GM21360 (cell line): ENCODE results near the gene ABHD14A.

ENCODE experiments used
- ATAC-seq: cut with Tn5 transposase; IDR thresholded peaks from one replicate; pipeline ENCODE4 v1.9.1; 2021; ENCODE audit warnings: mild to moderate bottlenecking, moderate library complexity; ENCODE audit not compliant: unreplicated experiment

The ABHD14A gene

GRCh38 chr3:52015438-52016228 lies 40.8 kb downstream of the ABHD14A start:
- no peak for ATAC-seq

- ATAC-seq: no peak
Measured at GRCh38 chr3:52017586-52017985, 42.7 kb downstream of the ABHD14A start.

DNA sequence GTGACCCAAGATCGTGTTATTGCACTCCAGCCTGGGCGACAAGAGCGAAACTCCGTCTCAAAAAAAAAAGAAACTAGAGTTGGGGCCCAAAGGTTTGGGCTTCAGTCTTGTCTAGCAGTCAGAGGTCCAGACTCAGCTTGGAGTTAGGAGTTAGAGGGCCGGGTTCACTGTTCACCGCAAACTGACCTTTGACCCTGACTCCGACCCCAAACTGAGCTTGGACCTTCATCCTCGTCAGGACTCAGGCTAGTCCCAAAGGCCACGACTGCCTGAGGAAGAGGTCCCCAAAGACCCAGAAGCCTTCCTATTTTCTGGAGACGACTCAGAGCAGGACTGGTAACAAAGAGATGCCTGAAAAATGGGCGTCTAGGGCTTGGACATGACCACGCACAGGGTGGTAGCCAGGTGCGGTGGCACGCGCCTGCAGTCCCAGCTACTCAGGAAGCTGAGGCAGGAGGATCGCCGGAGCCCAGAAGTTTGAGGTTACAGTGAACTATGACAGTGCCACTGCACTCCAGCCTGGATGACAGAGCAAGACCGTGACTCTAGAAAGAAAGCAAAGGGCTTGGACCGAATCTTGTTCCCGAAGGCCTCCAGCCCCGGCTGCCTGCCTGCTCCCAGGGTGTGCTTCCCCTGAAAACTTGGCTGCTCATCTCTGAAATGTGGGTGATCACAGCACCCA lies 43.6 kb downstream of the ABHD14A start:
- ATAC-seq: no peak

- no peak for ATAC-seq
Measured at GRCh38 chr3:52019352-52020080, 44.7 kb downstream of the ABHD14A start.

- ATAC-seq: no peak
Measured at GRCh38 chr3:52020796-52021195, 45.9 kb downstream of the ABHD14A start.

DNA sequence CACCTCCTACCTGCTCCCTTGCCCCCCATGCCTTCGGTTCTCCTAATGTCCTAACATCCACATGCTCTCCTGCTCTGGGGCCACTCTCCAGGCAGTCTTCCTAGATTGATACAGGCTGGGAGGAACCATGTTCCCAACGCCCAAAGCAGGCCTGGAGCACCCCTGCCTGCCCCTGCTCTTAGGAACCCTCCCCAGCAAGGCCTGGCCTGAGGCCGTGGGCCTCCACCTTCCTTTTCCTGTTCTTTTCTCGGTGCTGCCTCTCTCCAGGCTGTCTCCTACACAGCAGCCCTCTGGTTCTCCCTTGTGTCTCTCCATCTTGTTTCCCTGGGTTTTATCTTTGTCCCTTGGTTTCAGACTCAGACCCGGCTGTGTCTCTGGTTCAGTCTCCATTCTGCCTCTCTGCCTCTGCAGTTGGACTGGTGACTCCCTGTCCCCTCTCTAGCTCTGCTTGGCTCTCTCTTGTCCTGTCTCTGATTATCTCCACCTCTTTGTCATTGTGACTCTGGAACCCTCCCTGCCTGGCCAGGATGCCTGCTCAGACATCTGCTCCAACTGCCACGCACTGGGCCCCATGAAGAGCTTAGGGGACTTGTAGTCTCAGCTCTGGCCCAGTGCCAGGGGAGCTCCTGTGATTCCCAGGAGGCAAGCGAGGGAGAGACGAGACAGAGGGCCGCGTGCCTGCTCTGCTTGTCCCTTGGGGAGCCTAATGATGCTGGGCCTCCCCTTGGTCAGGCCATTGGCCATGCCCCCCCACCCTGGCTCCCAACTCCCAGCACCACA lies 46.8 kb downstream of the ABHD14A start:
- ATAC-seq: no peak

DNA sequence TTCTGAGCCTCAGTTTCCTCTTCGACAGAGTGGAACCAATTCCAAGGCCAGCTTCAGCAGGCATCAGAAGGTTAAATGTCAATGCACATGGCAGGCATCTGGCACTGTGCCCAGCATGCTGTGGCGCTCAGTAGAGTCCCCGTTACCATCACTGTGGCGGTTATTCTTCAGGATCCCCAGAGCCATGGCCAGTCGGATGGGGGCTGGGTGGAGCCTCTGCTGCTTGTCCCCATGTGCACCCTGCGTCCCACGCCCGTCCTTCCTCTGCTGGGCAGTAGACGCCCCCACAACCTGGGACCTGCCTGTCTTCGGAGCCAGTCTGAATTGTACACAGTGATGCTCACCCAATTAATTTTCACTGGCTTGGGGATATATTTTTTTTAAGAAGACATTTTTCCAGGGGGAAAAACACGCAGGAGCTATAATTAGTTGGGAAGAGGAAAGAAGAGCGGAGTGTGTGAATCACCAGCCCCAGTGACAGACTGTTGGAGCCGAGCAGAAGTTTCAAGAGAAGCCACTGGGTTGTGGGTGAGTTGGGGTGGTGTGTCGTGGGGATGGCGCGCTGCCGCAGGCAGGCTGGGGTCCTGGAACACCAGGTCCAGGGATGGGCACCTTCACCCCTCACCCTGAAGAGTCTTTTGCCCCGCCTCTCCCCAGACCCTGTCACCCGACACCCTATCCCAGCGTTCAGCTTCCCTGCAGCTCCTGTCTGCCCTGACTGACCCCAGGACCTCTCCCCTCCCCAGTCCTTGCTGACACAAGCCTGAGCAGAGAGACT lies 47.6 kb downstream of the ABHD14A start:
- ATAC-seq: no peak

GRCh38 chr3:52023101-52023770 lies 48.4 kb downstream of the ABHD14A start:
- no peak for ATAC-seq

GRCh38 chr3:52023860-52024764 lies 49.2 kb downstream of the ABHD14A start:
- ATAC-seq: no peak

DNA sequence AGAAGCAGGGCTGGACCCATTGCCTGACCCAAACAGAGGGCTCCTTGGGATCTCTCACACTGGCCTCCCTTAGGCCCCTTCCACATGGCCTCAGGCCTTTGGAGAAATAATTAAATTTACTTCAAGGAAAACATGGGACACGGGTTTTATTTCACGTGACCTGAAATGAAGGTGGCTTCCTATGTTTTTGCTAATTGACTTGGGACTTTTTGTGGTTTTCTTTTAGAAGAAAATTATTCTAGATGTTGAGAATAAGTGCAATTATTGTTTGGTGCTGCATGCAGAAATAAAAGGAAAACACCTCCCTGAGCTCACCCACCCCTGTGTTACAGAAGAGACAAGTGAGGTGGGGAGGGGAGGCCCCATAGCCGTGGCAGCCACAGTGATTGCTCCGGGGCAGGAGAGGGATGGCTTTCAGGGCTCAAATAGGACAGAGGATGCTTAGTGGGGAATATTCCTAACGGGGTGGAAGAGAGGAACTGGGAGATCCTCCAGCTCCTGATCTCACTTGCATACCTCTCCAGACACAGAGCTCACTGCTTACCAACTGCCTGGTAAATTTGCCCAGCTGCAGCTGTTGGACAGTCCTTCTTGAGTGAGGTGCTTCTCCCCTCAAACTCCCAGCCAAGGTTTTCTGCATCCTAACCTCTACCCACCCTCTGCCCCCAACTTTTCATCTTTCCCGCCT lies 50.0 kb downstream of the ABHD14A start:
- no peak for ATAC-seq

- no peak for ATAC-seq
Measured at GRCh38 chr3:52025453-52025852, 50.6 kb downstream of the ABHD14A start.

DNA sequence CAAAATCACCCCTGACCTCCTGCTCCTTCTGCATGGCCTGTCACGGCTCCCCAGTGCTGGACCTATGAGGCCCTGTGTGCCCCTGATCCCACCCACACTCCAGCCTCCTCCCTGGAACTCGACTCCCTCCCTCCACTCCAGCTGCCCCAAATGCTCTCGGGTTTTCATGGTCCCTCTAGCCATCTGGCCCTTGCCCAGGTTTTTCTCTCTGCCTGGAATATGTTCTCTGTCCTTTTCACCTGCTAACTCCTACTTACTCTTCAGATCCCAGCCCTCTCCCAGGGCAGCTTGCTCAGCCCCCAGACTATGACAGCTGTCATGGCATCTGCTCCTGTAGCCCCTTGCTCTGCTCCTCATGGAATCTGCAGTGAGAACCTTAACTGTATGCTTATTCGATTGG lies 51.2 kb downstream of the ABHD14A start:
- no peak for ATAC-seq

DNA sequence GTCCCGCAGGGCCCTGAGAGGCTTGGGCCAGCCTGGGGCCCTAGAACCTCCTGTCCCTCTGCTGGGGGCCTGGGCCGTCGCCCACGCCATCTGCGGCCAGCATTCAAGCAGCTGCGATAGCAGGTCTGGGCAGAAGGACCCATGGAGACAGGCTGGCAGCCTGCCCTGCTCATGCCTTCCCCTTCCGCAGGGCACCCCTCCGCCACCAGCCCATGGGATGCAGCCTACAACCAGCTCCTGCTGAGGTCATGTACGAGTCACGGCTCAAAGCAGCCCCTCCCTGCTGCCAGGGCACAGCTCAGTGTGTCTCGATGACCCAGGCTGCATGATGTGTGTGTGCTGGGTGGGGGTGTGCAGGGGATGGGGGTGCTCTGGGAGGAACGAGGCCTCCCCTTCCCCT lies 53.7 kb downstream of the ABHD14A start:
- ATAC-seq: no peak

DNA sequence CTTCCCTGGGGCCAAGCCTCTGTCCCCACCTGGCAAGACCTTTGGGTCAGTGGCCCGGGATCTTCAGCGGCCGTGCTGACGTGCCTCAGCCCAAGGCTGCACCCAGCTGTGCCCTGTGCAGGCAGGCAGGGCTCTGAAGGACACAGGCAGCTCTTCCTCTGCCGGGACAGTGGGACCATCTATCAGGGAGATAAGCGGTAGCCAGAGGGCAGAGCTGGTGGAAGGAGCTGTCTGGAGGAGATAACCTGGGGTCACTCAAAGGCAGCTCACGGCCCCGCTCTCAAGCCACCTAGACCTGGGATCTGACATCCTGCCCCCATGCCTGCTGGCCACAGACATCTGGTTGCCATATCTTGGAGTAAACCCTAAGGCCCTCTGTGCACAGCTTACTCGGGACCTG lies 54.2 kb downstream of the ABHD14A start:
- ATAC-seq: no peak

GRCh38 chr3:52029535-52029934 lies 54.7 kb downstream of the ABHD14A start:
- no peak for ATAC-seq
